NCI-H524 treated with DMSO at 0.1 percent for 48 hours (cell line): ENCODE data around the gene LRP5.
"Not testable (repeated sequence)": the region's sequence is repeated elsewhere in the genome, so short reads cannot be mapped to it uniquely, and the experiment has no call there.

Source experiments
- DNase-seq: peaks from one replicate; lab custom pipeline; 2025; lab: John Stamatoyannopoulos, UW

LRP5 gene

DNA sequence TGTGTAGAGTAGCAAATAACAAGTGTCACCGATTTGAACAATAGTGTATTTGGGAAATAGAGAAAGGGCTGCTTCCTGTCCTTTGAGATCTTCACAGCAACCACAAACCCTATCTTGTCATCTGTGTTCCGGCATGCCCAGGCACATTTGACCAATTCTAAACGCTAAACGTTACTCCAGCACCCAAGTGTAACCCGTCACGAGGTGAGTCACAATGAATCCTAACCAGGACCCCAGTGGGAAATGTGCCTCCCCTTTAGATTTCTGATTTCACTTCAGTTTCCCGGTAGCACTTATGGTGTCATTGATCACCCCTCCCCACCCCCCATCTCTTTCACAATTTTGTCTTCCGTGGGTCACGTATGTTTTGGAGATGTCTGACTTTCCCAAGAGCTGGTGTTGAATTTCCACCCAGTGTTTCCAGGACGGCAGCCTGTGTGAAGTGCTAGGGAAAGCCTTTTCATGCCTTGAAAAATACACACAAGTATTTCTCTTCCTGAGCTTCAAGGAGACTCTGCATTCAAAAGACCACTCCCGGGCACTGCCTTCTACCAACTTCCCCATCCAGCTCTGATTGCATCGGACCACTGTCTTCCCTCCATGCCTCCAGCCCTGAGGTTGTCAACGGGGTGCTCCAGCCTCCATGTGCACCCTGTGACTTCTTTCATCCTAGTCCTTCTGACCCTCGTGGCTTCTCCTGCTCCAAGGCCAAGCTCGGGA is 30.1 kb upstream of the LRP5 start:
- no peak for DNase-seq

DNA sequence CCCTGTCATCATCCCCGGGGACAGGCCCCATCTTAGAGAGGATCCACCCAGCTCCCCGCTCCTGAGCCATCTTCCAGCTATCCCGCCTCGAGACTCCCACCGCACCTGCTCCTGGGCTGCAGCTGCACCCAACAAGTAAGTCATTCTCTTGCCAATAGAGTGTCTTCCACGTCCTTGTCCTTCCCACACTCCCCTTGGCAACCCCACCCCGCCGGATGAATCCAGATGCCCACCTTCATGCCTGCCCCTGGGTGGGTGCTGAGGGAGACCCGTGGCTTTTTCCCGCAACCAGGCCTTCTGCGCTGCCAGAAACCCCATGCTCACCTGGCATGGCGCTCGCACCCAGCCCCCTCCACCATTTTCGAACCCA is 29.5 kb upstream of the LRP5 start:
- no peak for DNase-seq

DNA sequence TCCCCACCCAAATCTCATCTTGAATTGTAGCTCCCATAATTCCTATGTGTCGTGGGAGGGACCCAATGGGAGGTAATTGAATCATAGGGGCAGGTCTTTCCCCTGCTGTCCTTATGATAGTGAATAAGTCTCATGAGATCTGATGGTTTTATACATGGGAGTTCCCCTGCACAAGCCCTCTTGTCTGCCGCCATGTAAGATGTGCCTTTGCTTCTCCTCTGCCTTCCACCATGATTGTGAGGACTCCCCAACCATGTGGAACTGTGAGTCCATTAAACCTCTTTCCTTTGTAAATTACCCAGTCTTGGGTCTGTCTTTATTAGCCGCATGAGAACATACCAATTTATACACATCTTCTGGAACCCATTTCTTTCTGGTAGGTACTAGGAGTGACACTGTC is 27.8 kb upstream of the LRP5 start:
- DNase-seq: not testable (repeated sequence)

DNA sequence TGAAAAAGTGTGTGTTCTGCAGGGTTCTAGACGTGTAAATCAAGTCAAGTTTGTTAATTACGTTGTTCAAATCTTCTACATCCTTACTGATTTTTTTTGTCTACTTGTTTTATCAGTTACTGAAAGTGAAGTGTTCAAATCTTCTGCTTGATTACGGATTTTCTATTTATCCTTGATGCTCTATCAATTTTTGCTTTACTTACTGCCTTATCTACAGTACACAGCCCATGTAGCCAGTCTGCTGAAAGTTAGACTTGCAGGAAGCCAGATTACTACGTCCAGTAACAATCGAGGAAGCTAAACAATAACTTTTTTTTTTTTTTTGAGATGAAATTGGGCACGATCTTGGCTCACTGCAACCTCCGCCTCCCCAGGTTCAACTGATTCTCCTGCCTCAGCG is 25.0 kb upstream of the LRP5 start:
- no peak for DNase-seq

DNA sequence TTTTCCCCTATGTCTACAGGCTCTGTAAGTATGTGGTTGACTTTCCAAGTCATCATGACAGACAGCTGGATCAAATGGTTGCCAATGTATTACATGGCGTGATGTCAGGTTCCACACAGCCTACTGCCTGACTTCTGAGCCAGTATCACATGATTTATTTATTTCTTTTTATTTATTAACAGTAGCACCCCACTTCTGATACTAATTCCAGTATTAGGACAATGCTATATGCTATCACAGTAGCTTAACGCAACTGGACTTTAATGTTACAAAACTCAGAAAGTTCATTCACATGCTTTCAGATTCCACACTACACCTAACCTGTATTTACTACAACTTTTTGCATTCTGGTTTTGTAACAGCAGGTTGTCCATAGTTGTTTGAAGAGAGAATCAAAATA is 22.9 kb upstream of the LRP5 start:
- no peak for DNase-seq

DNA sequence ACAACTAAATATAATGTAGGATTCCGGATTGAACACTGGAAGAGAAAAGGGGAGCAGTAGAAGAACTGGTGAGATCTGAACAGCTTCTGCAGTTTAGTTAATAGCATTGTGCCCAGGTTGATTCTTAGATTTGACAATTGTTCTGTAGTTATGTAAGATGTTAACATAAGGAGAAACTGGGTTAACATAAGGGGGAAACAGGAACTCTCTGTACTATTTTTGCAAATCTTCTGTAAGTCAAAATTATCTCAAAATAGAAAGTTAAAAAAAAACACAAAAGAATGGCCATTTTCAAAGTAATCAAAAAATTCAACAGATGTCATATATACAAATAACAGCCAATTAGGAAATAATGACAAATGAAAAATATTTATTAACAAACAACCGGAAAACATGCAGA is 18.7 kb upstream of the LRP5 start:
- DNase-seq: no peak

DNA sequence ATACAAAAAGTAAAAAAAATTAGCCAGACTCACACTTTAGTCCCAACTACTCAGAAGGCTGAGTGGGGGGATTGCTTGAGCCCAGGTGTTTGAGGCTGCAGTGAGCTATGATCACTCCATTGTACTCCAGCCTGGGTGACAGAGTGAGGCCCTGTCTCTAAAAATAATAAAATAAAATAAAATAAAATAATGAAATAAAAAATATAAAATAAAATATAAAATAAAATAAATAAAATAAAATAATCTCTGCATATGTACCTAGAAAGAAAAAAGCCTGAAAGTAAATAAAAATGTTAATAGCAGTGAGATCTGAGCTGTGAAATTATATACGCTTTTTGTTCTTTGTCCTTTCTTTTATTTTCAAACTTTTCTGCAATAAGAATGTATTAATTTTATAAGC is 17.1 kb upstream of the LRP5 start:
- no peak for DNase-seq

DNA sequence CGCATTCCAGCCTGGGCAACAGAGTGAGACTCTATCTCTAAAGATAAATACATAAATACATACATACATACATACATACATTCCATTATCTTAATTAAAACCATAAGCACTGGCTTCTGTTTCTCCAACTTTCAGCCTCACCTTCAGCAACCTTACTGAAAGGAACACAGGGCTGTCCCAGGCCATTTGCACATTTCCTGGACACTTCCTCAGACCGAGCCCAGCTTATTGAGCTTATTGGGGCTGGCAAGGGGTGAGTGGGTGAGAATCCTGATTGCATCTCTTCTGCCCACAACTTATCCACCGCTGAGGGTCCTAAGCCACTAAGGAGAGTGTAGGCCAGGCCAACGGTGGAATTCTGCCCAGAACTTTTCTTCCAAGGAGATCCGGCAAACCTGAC is 16.5 kb upstream of the LRP5 start:
- no peak for DNase-seq

DNA sequence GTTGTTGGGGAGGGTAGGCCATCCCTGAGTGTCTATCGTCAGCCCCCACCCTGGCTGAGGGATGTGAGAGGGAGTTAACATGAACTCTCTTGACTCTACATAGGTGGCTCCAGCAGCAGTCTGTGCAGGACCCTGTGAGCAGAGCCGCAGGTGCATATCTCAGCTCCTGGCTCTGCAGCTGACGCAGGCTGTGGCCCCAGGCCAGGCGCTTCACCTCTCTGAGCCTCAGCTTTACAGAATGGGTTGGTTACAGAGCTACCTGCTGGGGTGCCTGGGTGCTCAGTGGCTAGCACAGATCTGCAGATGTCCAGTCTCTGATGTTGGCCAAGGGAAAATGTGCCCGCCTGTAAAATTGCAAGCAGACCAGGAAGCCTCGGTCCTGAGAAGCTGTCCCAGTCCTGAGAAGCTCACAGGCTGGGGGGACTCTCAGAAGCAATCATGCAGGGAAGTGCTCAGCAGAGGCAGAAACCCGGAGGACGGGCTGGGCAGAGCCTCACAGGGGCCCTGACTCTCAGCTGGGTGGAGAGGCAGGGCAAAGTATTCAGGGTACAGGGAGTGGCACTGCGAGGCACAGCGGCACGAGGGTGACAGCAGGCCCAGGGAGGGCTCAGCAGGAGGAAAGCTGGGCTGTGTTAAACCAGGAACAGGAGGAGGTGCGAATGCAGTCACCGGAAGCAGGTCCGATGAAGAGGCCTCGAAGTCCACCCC is 15.9 kb upstream of the LRP5 start:
- DNase-seq: no peak

DNA sequence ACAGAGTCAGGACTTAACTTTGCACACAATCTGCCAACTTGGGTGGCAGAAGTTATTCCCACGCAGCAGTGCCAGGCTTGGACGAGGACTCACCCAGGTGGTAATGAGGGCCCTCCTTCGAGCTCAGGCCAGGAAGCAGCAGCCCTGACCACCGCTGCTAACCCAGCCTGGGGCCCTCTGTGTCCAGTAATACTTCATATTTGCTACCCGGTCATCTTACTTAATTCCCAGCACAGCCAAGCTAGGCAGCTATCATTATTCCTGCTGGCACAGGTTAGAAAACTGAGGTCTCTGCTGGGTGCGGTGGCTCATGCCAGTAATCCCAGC is 15.4 kb upstream of the LRP5 start:
- no peak for DNase-seq

DNA sequence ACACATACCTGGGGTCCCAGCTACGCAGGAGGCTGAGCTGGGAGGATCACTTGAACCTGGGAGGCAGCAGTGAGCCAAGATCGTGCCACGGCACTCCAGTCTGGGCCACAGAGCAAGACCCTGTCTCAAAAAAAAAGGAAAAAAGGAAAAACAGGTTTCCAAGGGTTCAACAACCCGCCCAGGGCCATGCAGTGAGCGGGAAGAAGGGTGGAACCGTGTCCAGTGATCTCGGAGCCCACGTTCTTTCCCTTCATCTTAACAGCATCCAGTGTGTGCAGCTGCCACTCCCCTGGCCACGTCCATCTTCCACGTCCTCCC is 14.9 kb upstream of the LRP5 start:
- no peak for DNase-seq

DNA sequence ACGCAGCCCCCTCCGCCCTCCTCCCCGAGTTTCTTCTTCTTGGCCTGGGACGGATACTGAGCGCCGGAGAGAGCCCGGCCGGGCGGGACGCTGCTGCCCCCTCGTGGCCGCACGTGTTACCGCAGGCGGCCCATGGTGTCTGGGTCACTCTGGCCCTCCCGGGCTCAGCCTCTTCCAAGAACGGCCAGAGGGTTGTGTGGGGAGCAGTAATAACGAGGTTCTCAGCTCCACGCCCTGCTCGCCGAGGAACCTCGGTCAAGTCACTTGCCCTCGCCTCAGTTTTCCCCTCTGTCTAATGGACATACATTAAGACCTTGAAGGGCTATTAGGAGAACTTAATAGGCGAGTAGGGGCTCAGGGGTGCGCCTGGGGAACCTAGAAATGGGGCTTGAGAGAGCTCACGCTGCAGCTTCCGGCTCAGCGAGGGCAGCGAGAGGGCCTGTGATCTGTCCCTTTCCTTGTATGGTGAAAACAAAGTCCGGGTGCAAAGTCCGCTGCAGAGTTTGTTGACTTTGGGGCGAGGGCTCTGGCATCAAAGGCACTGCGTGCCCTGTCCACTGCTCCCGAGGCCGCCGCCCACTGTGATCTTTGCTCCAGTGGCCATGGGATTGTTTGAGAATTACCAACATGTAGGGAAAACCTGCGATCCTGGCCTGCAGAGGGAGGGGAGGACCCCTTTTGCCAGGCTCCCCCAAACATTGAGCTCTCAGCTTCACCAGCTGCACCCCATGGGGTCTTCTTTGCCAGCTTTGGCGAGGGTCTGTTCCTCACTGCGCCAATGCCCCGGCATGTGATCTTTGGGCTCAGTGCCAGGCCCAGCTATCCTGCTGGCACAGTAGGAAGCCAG is 14.4 kb upstream of the LRP5 start:
- DNase-seq: no peak

DNA sequence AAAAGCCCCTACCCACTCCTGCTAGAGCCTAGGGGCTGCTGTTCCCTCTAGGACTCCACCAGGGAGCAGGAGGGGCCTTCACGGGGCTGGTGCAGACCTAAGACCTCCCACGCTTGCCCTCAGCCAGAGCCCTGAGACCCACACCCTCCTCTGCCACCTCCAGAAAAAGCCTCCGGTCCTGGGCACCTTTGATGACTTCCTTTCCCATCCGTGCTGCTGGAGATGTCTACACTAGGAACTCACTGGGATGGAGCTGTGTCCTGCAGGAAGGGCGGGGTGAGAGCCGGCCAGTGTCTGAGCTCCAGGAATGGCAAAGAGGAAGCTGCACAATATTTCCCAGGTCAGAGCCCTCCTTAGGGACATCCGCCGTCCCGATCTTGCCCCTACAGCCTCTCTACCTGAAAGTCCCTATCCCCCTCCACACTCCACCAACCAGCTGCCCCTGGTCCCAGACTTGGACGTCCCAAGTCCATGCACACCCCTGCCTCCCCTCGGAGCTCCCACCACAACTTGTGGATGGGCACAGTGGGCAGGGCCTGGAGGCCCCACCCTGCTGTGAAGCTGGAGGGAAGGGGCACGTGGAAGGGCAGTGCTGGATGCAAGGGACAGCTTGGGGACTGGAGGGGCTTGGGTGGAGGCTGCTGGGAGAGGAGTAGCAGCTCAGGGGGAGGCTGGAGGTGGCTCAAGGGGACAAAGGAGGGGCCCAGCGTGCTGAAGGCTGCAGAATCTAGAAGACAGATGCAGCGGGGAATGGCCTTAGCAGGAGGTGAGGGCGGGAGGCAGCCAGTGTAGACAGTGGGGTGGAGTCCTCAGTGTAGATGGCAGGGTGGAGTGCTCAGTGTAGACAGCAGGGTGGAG is 13.5 kb upstream of the LRP5 start:
- DNase-seq: no peak

DNA sequence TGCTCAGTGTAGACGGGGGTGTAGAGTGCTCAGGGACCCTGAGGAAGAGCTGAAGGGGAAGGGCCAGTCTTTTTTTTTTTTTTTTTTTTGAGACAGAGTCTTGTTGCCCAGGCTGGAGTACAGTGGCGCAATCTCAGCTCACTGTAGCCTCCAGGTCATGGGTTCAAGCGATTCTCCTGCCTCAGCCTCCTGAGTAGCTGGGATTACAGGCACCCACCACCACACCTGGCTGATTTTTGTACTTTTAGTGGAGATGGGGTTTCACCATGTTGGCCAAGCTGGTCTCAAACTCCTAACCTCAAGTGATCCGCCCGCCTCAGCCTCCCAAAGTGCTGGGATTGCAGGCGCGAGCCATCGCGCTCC is 12.9 kb upstream of the LRP5 start:
- DNase-seq: not testable (repeated sequence)

DNA sequence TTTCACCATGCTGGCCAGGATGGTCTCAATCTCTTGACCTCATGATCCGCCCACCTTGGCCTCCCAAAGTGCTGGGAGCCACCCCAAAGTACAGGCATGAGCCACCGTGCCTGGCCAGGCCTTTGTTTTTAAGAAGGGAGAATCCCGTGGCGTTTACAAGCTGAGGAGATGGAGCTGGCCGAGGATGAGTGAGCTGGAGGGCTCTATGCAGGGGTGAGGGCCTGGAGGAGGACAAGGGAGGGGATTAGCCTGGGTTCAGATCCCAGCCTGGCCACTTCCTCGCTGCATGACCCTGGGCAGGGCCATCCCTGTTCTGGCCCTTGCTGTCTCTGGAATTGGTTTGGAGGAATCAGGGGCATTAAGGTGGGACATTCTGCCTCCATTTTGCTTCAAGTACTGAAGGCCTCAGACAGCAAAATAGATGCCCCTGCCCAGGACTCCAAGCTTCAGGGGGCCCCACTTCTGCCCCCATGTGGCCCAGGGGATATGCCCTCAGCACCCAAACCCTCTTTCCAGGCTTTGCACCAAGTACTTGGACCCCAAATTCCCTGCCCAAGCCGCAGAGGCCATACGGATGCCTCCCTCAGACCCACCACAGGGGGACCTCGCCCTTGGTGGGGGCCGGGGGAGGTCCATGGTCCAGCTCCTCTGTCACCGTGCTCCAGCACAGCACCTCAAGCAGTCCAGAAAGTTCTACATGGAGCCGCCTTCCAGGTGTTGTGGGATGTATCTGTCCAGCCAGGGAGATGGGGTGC is 12.1 kb upstream of the LRP5 start:
- no peak for DNase-seq

DNA sequence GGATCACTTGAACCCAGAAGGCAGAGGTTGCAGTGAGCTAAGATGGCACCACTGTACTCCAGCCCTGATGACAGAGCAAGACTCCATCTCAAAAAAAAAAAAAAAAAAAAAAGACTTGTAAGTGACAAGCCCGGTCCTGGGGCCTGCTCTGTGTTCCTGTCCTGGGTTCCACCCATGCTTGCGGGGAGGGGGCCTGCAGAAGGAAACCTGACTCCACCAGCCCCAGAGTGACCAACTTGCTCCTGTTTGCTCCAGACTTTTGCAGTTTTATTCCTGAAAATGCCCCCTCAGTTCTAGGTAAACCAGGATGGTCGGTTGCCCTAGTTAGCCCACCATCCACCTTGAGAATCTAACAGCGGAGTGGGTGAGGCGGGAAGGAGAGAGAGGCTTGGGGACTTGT is 10.1 kb upstream of the LRP5 start:
- DNase-seq: no peak

DNA sequence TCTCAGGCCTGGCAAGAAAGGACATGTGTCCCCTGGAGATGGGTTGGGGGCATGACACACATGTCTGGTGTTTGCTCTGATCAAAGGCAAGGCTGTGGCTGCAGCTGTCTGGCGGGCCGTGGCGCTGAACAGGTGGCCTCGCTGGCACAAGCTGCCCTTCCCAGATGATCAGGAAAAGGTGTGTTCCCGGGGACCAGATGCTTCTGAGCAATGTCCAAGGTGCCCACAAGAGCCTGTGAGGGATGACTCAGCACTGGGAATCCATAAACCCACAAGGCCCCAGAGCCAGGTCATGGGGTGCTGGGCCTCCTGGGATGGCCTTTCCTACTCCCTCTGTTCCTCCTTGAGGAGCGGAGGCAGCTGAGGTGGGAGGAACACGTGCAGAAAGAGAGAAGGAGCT is 9.7 kb upstream of the LRP5 start:
- DNase-seq: no peak

DNA sequence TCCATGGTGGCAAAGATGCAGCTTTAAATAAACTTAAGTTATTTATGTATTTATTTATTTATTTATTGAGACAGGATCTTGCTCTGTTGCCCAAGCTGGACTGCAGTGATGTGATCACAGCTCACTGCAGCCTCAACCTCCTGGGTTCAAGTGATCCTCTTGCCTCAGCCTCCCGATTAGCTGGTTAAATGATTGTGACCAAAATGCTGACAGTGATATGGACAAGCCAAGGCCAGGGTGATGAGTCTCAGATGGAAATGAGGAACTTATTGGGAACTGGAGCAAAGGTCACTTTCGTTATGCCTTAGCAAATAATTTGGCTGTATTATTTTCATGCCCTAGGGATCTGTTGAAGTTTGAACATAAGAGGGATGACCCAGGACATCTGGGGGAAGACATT is 9.3 kb upstream of the LRP5 start:
- no peak for DNase-seq

DNA sequence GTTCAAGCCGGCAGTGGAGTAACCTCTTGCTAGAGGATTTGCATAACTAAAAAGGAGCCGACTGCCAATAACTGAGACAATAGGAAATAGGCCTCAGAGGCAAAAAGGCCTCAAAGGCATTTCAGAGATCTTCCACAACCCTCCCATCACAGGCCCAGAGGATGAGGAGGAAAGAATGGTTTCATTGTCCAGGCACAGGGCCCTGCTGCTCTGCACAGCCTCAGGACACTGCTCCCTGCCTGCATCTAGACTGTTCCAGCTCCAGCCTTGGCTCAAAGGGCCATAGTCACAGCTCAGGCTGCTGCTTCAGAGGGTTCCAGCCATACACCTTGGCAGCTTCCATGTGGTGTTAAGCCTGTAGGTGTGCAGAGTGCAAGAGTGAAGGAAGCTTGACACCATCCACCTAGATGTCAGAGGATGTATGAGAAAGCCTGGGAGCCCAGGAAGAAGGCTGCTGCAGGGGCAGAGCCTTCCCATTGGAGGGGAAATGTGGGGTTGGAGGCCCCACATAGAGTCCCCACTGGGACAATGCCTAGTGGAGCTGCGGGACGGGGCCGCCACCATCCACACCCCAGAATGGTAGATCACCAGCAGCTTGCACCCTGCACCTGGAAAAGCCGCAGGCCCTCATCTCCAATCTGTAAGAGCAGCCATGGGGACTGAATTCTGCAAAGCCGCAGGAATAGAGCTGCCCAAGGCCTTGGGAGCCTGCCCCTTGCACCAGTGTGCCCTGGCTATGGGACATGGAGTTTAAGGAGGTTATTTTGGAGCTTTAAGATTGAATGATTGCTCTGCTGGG is 8.2 kb upstream of the LRP5 start:
- DNase-seq: no peak

DNA sequence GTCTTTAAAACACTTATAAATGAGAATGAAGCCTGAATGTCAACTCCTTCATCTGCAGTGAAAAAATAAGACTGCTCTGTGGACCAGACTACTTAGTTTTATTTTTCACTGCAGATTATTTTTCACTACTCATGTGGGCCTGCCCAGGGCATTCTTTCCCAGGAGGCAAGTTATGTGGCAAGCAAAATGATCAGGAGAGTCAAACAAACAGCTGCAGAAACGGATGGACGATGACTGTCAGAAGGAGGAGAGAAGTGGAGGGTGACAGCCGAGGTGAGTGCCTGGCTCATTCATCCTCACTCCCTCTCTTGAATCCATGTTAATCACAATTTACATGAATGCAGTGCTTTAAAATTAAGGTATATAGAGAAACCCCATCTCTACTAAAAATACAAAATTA is 5.8 kb upstream of the LRP5 start:
- DNase-seq: no peak

DNA sequence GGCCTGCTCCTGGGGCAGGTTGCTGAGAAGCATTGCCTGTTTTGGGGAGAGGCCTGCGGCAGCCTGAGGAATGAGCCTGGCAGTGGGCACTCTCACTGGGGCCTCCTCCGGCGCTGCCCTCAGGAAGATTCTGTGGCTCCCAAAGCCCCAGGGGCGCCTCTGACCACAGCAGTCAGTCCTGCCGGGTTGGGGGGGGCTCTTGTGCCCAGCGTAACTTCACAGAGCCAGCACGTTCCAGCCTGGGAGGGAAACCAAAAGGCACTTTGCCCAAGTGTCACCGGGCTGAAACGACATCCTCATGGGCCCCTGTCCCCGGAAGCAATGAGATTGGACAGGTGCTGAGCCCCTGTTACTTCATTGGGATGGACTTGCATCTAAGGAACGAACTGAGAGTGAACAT is 4.3 kb upstream of the LRP5 start:
- no peak for DNase-seq
